Esophagus muscularis mucosa (tissue), 4 donors: ENCODE data around the gene SLC24A4. TPM values are rescaled to one million over a fixed set of nuclear protein-coding genes. Genes with fewer than 3 reads are reported as not detected.

Experiments
- DNase-seq: peaks from one replicate; pipeline ENCODE4 v3.0.0-alpha.2; 2017; ENCODE audit errors: extremely low spot score
- H3K27ac ChIP-seq, 4 donors: fragments of 200-600 bp; sonication (generic); replicated peaks in 1 of 4; 1 replicate in 3 of 4; 2 replicates in 1 of 4; pipeline ENCODE4 v1.5.1; 2016 to 2019; ENCODE audit warnings: mild to moderate bottlenecking in 1 of 4
- H3K27me3 ChIP-seq, 4 donors: fragments of 200-600 bp; sonication (generic); one replicate each; pipeline versions ENCODE4 v1.5.1 to v1.6.0; 2016 to 2019
- H3K36me3 ChIP-seq, 4 donors: fragments of 200-600 bp; sonication (generic); one replicate each; pipeline ENCODE4 v1.5.1; 2016 to 2019
- H3K4me1 ChIP-seq, 4 donors: fragments of 200-600 bp; sonication (generic); one replicate each; pipeline ENCODE4 v1.5.1; 2016 to 2019
- H3K4me3 ChIP-seq, 4 donors: fragments of 200-600 bp; sonication (generic); 1 replicate in 2 of 4; 2 replicates in 2 of 4; pipeline ENCODE4 v1.5.1; 2016 to 2019; ENCODE audit warnings: mild to moderate bottlenecking in 4 of 4, moderate library complexity in 1 of 4
- H3K9me3 ChIP-seq, 4 donors: fragments of 200-600 bp; sonication (generic); 1 replicate in 3 of 4; 2 replicates in 1 of 4; pipeline ENCODE4 v1.5.1; 2016 to 2019
- CTCF ChIP-seq, 3 experiments: fragments of 200-600 bp in 2 of 3; fragments of 450-650 bp in 1 of 3; sonication (generic) in 2 of 3; IDR thresholded peaks; one replicate each; pipeline ENCODE4 v1.5.1; 2017 to 2019; ENCODE audit warnings: antibody characterized with exemption in 3 of 3, mild to moderate bottlenecking in 2 of 3, moderate library complexity in 1 of 3
- EP300 ChIP-seq: sonication (generic); formaldehyde crosslinking; IDR thresholded peaks from one replicate; pipeline ENCODE4 v1.6.1; 2017; ENCODE audit warnings: antibody characterized with exemption
- POLR2A ChIP-seq: fragments of 450-650 bp; IDR thresholded peaks from one replicate; pipeline ENCODE4 v1.6.1; 2017; ENCODE audit warnings: antibody characterized with exemption, moderate library complexity, mild to moderate bottlenecking, low read depth
- POLR2AphosphoS5 ChIP-seq, 2 donors: sonication (generic); formaldehyde crosslinking; IDR thresholded peaks; one replicate each; pipeline ENCODE4 v1.6.1; 2017; ENCODE audit warnings: antibody characterized with exemption in 2 of 2
- WGBS: methylation state at CpG from one replicate; pipeline ENCODE4 v1.1.5; 2018; 5-methylcytosine and 5-hydroxymethylcytosine counted together
- intact Hi-C: fragments of 100-400 bp; cut with DNase I; formaldehyde crosslinking; loops from one replicate; pipeline ENCODE4 v1.15.1; 2023
- total RNA-seq, 4 donors: library from RNA; depleted of rRNA; stranded (reverse); fragments of >200 nt; gene quantifications; one replicate each; pipeline versions ENCODE4 v1.1.0 to v1.2.1, GENCODE V29; 2016

SLC24A4 gene
- total RNA-seq, 4 donors from 2014 or later = 1.7 to 2.9 (median 2.1) TPM

- Histone ChIP-seq H3K27me3 (peaks cover 0 to 1% (median 0%) of the 10 kb centered on the region in 4 donors), H3K4me3 (no peak overlapping the region), H3K36me3 (no peaks in the 10 kb centered on the region), H3K4me1 (peaks cover 0 to 5% (median 0%) of the 10 kb centered on the region in 4 donors), H3K27ac (no peak overlapping the region), H3K9me3 (no peaks in the 10 kb centered on the region)
- TF ChIP-seq CTCF (IDR thresholded peaks at IDR 0.05) (no peak), EP300 (no peak), POLR2A (no peak), POLR2AphosphoS5 (IDR thresholded peaks at IDR 0.05) (no peak)
- no peak for DNase-seq
- intact Hi-C loops = no loop called here
Measured at GRCh38 chr14:92435154-92435553, 112.2 kb downstream of the SLC24A4 start.

- 85% methylated on average over 10 of the region's 10 CpGs for WGBS
- Histone ChIP-seq H3K4me3 (no peak overlapping the region), H3K4me1 (peaks cover 0 to 5% (median 0%) of the 10 kb centered on the region in 4 donors), H3K36me3 (no peaks in the 10 kb centered on the region), H3K27me3 (peaks cover 0 to 8% (median 0%) of the 10 kb centered on the region in 4 donors), H3K9me3 (no peaks in the 10 kb centered on the region), H3K27ac (no peak overlapping the region)
- no peak for DNase-seq
- no peak for TF ChIP-seq POLR2A
- no peak for TF ChIP-seq EP300
- no peak for TF ChIP-seq CTCF (IDR thresholded peaks at IDR 0.05)
- no peak for TF ChIP-seq POLR2AphosphoS5 (IDR thresholded peaks at IDR 0.05)
- intact Hi-C loops = no loop called here
Measured at GRCh38 chr14:92436115-92436776, 113.3 kb downstream of the SLC24A4 start.

GRCh38 chr14:92437309-92437708, 114.3 kb downstream of the SLC24A4 start:
- intact Hi-C loops = no loop called here
- H3K4me1 ChIP-seq = peaks cover 0 to 5% (median 0%) of the 10 kb centered on the region in 4 donors

GRCh38 chr14:92437729-92438285, 114.8 kb downstream of the SLC24A4 start:
- intact Hi-C loops = no loop called here
- peaks cover 0 to 5% (median 0%) of the 10 kb centered on the region in 4 donors for H3K4me1 ChIP-seq

More at GRCh38 chr14:92437309-92437708, 114.3 kb downstream of the SLC24A4 start:
- WGBS = 77% methylated on average over 3 of the region's 5 CpGs
- H3K27ac ChIP-seq = no peak overlapping the region
- H3K27me3 ChIP-seq = peaks cover 0 to 8% (median 0%) of the 10 kb centered on the region in 4 donors
- TF ChIP-seq EP300 (no peak), CTCF (IDR thresholded peaks at IDR 0.05) (no peak), POLR2AphosphoS5 (IDR thresholded peaks at IDR 0.05) (no peak), POLR2A (no peak)
- H3K9me3 ChIP-seq = no peaks in the 10 kb centered on the region
- H3K4me3 ChIP-seq = no peak overlapping the region
- no peak for DNase-seq
- H3K36me3 ChIP-seq = no peaks in the 10 kb centered on the region

More at GRCh38 chr14:92437729-92438285, 114.8 kb downstream of the SLC24A4 start:
- no peak for TF ChIP-seq POLR2A
- TF ChIP-seq EP300 = no peak
- no peak for TF ChIP-seq POLR2AphosphoS5 (IDR thresholded peaks at IDR 0.05)
- TF ChIP-seq CTCF (IDR thresholded peaks at IDR 0.05) = no peak
- Histone ChIP-seq H3K27me3 (peaks cover 0 to 8% (median 0%) of the 10 kb centered on the region in 4 donors), H3K4me3 (no peak overlapping the region), H3K36me3 (no peaks in the 10 kb centered on the region), H3K9me3 (no peaks in the 10 kb centered on the region), H3K27ac (no peak overlapping the region)
- 70% methylated on average over 12 of the region's 12 CpGs for WGBS
- no peak for DNase-seq
